HCT116 (cell line): Measurements from ENCODE around the gene AMBP.

Experiments
- YY1 ChIP-seq: IDR thresholded peaks from 2 replicates; pipeline ENCODE4 v1.6.1; 2011; ENCODE audit warnings: low read length, low read depth, moderate library complexity, mild to moderate bottlenecking; ENCODE audit not compliant: insufficient replicate concordance; ENCODE audit errors: extremely low read depth
- TF ChIP-seq, protein P1 (sequence below), 3 experiments: fragments of 200-600 bp in 1 of 3; sonication (generic) in 1 of 3; IDR thresholded peaks in 2 of 3; conservative IDR thresholded peaks in 1 of 3; 2 replicates each; pipeline ENCODE4 v1.5.1; 2012 to 2017; ENCODE audit warnings: low read depth in 2 of 3, low read length in 2 of 3, antibody characterized with exemption in 1 of 3, borderline replicate concordance in 1 of 3, control low read depth in 1 of 3, mild to moderate bottlenecking in 1 of 3, mixed read lengths in 1 of 3, mixed run types in 1 of 3, moderate library complexity in 1 of 3; ENCODE audit not compliant: insufficient read depth in 1 of 3

DNA sequence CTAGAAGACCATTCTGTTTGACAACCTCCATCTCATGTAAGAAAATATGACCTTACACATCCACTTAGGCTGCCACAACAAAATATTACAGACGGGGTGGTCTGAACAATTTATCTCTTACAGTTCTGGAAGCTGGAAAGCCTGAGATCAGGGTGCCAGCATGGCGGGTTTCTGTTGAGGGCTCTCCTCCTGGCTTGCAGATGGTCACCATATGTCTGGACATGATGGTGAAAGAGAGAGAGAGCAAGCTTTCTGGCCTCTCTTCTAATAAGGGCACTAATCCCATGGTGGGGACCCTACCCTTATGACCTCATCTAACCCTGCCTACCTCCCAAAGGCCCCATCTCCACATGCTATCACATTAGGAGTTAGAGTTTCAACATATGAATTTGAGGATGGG, 66.0 kb downstream of the AMBP start:
- TF ChIP-seq, protein P1, sequence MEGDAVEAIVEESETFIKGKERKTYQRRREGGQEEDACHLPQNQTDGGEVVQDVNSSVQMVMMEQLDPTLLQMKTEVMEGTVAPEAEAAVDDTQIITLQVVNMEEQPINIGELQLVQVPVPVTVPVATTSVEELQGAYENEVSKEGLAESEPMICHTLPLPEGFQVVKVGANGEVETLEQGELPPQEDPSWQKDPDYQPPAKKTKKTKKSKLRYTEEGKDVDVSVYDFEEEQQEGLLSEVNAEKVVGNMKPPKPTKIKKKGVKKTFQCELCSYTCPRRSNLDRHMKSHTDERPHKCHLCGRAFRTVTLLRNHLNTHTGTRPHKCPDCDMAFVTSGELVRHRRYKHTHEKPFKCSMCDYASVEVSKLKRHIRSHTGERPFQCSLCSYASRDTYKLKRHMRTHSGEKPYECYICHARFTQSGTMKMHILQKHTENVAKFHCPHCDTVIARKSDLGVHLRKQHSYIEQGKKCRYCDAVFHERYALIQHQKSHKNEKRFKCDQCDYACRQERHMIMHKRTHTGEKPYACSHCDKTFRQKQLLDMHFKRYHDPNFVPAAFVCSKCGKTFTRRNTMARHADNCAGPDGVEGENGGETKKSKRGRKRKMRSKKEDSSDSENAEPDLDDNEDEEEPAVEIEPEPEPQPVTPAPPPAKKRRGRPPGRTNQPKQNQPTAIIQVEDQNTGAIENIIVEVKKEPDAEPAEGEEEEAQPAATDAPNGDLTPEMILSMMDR (IDR thresholded peaks at IDR 0.05 in 2 of 3, conservative IDR thresholded peaks at IDR 0.05 in 1 of 3; ENCODE audit: borderline replicate concordance in 1 of 3, insufficient read depth in 1 of 3, low read depth in 2 of 3, low read length in 2 of 3): no peak
- no peak for TF ChIP-seq YY1
